Right atrium auricular region (tissue), 2 donors: Measurements from ENCODE around the gene RBMS1. TPM values are rescaled to one million over a fixed set of nuclear protein-coding genes. Genes with fewer than 3 reads are reported as not detected.
"Not testable (repeated sequence)": the region's sequence is repeated elsewhere in the genome, so short reads cannot be mapped to it uniquely, and the experiment has no call there.

ENCODE experiments used
- DNase-seq: peaks from one replicate; pipeline ENCODE4 v3.0.0-alpha.2; 2019; ENCODE audit warnings: low spot score
- H3K27ac ChIP-seq, 2 donors: fragments of 200-600 bp; sonication (generic); 1 replicate in 1 of 2; 2 replicates in 1 of 2; pipeline ENCODE4 v1.5.1; 2016 to 2019
- H3K27me3 ChIP-seq, 2 donors: fragments of 200-600 bp; sonication (generic); one replicate each; pipeline versions ENCODE4 v1.5.1 to v1.6.0; 2017 to 2019
- H3K36me3 ChIP-seq: fragments of 200-600 bp; sonication (generic); one replicate; pipeline ENCODE4 v1.5.1; 2016
- H3K4me1 ChIP-seq, 2 donors: fragments of 200-600 bp; sonication (generic); one replicate each; pipeline versions ENCODE4 v1.5.1 to v1.6.0; 2017 to 2019
- H3K4me3 ChIP-seq, 2 donors: fragments of 200-600 bp; sonication (generic); 1 replicate in 1 of 2; 2 replicates in 1 of 2; pipeline ENCODE4 v1.5.1; 2017 to 2019; ENCODE audit warnings: mild to moderate bottlenecking in 1 of 2, moderate library complexity in 1 of 2
- H3K9me3 ChIP-seq, 2 donors: fragments of 200-600 bp; sonication (generic); one replicate each; pipeline ENCODE4 v1.5.1; 2019
- CTCF ChIP-seq, 2 donors: fragments of 200-600 bp; sonication (generic); IDR thresholded peaks; one replicate each; pipeline ENCODE4 v1.5.1; 2019; ENCODE audit warnings: antibody characterized with exemption in 2 of 2
- total RNA-seq, 2 donors: library from RNA; depleted of rRNA; stranded (reverse); fragments of >200 nt; gene quantifications; one replicate each; pipeline ENCODE4 v1.1.0, GENCODE V29; 2016

RBMS1 gene
- total RNA-seq, 2 donors from 2014 or later = 52.3 to 57.0 TPM

- TF ChIP-seq CTCF (IDR thresholded peaks at IDR 0.05) = no peak
- H3K27me3 ChIP-seq = no peaks in the 10 kb centered on the region
- no peak overlapping the region for H3K4me3 ChIP-seq
- no peaks in the 10 kb centered on the region for H3K36me3 ChIP-seq
- DNase-seq = no peak
- H3K9me3 ChIP-seq = no peaks in the 10 kb centered on the region
- H3K27ac ChIP-seq = no peak overlapping the region
- peaks cover 0 to 69% of the 10 kb centered on the region in 2 donors for H3K4me1 ChIP-seq
These were observed 39.4 kb downstream of the RBMS1 start for GRCh38 chr2:160454070-160454797.

- no peaks in the 10 kb centered on the region for H3K9me3 ChIP-seq
- H3K4me1 ChIP-seq = peaks cover 0 to 59% of the 10 kb centered on the region in 2 donors
- H3K27ac ChIP-seq = peak overlapping the region in 1 of 2 donors; percentile 31
- TF ChIP-seq CTCF (IDR thresholded peaks at IDR 0.05) = no peak
- H3K4me3 ChIP-seq = no peak overlapping the region
- H3K27me3 ChIP-seq = no peaks in the 10 kb centered on the region
- no peaks in the 10 kb centered on the region for H3K36me3 ChIP-seq
- no peak for DNase-seq
These were observed 40.3 kb downstream of the RBMS1 start for GRCh38 chr2:160453111-160453820.

GRCh38 chr2:160450486-160450885 is 43.1 kb downstream of the RBMS1 start:
- Histone ChIP-seq H3K36me3 (no peaks in the 10 kb centered on the region), H3K4me3 (no peak overlapping the region), H3K27ac (no peak overlapping the region), H3K4me1 (peaks cover 0 to 44% of the 10 kb centered on the region in 2 donors), H3K9me3 (no peaks in the 10 kb centered on the region), H3K27me3 (no peaks in the 10 kb centered on the region)
- no peak for DNase-seq
- no peak for TF ChIP-seq CTCF (IDR thresholded peaks at IDR 0.05)

- H3K36me3 ChIP-seq, H3K27ac ChIP-seq, H3K9me3 ChIP-seq, H3K27me3 ChIP-seq, DNase-seq, H3K4me3 ChIP-seq: not testable (repeated sequence)
- H3K4me1 ChIP-seq = peaks cover 0 to 28% of the 10 kb centered on the region in 2 donors
These were observed 44.8 kb downstream of the RBMS1 start for GRCh38 chr2:160448821-160449220.

GRCh38 chr2:160445673-160446072 is 47.9 kb downstream of the RBMS1 start:
- Histone ChIP-seq H3K27ac (no peak overlapping the region), H3K27me3 (no peaks in the 10 kb centered on the region), H3K4me3 (no peak overlapping the region), H3K36me3 (no peaks in the 10 kb centered on the region), H3K4me1 (peaks cover 0 to 19% of the 10 kb centered on the region in 2 donors), H3K9me3 (no peaks in the 10 kb centered on the region)
- TF ChIP-seq CTCF (IDR thresholded peaks at IDR 0.05) = no peak
- no peak for DNase-seq

- no peaks in the 10 kb centered on the region for H3K27me3 ChIP-seq
- no peaks in the 10 kb centered on the region for H3K9me3 ChIP-seq
- H3K36me3 ChIP-seq = no peaks in the 10 kb centered on the region
- no peak for DNase-seq
- TF ChIP-seq CTCF (IDR thresholded peaks at IDR 0.05) = no peak
- no peak overlapping the region for H3K4me3 ChIP-seq
- no peak overlapping the region for H3K27ac ChIP-seq
- H3K4me1 ChIP-seq = peaks cover 0 to 7% of the 10 kb centered on the region in 2 donors
These were observed 51.0 kb downstream of the RBMS1 start for GRCh38 chr2:160442603-160443002.
